Sciatic nerve (tissue), 2 donors: ENCODE results near the gene MED13. TPM values are rescaled to one million over a fixed set of nuclear protein-coding genes. Genes with fewer than 3 reads are reported as not detected.
"Not testable (repeated sequence)": the region's sequence is repeated elsewhere in the genome, so short reads cannot be mapped to it uniquely, and the experiment has no call there.

Experiments used
- ATAC-seq: fragments of 200-7000 bp; cut with Tn5 transposase; one replicate; pipeline ENCODE4 v1.9.1; 2020; ENCODE audit warnings: mild to moderate bottlenecking, moderate library complexity
- DNase-seq: peaks from one replicate; pipeline ENCODE4 v3.0.0-alpha.2; 2020; ENCODE audit warnings: low spot score
- intact Hi-C: fragments of 100-400 bp; cut with DNase I; formaldehyde crosslinking; loops from one replicate; pipeline ENCODE4 v1.14.2; 2022
- total RNA-seq: library from RNA; stranded (reverse); fragmentation: NEBNext Ultra II Directional; extraction: Animal tissue kit (Norgen Biotek cat#: 25700); gene quantifications from one replicate; pipeline ENCODE4 v1.2.1, GENCODE V29; 2021
- donor health status: DM: no; HTN: no; CAD: no.
- donor health status: DM: no; HTN: no; CAD: no.

The MED13 gene
- total RNA-seq, 1 donor from 2014 or later: 76.7 TPM

- DNase-seq (no peak), ATAC-seq (no peak)
- intact Hi-C loops: no loop called here
Measured at GRCh38 chr17:62090021-62090824, 25.1 kb upstream of the MED13 start.

GRCh38 chr17:62089334-62089733, 24.3 kb upstream of the MED13 start:
- ATAC-seq: no peak
- intact Hi-C loops: no loop called here
- no peak for DNase-seq

GRCh38 chr17:62086737-62087136, 21.7 kb upstream of the MED13 start:
- intact Hi-C loops: no loop called here
- DNase-seq (no peak), ATAC-seq (no peak)

GRCh38 chr17:62085511-62086408, 20.7 kb upstream of the MED13 start:
- DNase-seq: no peak
- intact Hi-C loops: no loop called here
- no peak for ATAC-seq

- ATAC-seq (no peak), DNase-seq (no peak)
- intact Hi-C loops: no loop called here
Measured at GRCh38 chr17:62084585-62084984, 19.5 kb upstream of the MED13 start.

GRCh38 chr17:62083651-62084050, 18.6 kb upstream of the MED13 start:
- ATAC-seq: no peak
- intact Hi-C loops: no loop called here

GRCh38 chr17:62080647-62081046, 15.6 kb upstream of the MED13 start:
- intact Hi-C loops: no loop called here
- ATAC-seq (no peak), DNase-seq (no peak)

More at GRCh38 chr17:62083651-62084050, 18.6 kb upstream of the MED13 start:
- no peak for DNase-seq

- intact Hi-C loops: no loop called here
- no peak for DNase-seq
- ATAC-seq: no peak
Measured at GRCh38 chr17:62078009-62078408, 12.9 kb upstream of the MED13 start.

GRCh38 chr17:62076864-62077788, 12.0 kb upstream of the MED13 start:
- no peak for ATAC-seq
- no peak for DNase-seq
- intact Hi-C loops: no loop called here

GRCh38 chr17:62075308-62075815, 10.3 kb upstream of the MED13 start:
- ATAC-seq (no peak), DNase-seq (no peak)
- intact Hi-C loops: no loop called here

- DNase-seq (no peak), ATAC-seq (no peak)
- intact Hi-C loops: no loop called here
Measured at GRCh38 chr17:62073993-62074392, 8.9 kb upstream of the MED13 start.

- intact Hi-C loops, ATAC-seq: not testable (repeated sequence)
Measured at GRCh38 chr17:62072855-62073254, 7.8 kb upstream of the MED13 start.

GRCh38 chr17:62070900-62071299, 5.8 kb upstream of the MED13 start:
- ATAC-seq (no peak), DNase-seq (no peak)
- intact Hi-C loops: no loop called here

More at GRCh38 chr17:62072855-62073254, 7.8 kb upstream of the MED13 start:
- DNase-seq: not testable (repeated sequence)

- no peak for ATAC-seq
- no peak for DNase-seq
- intact Hi-C loops: loop anchor here (10.0 kb wide), 1 partner anchor 653 kb away; no protein-coding TSS in a partner anchor
Measured at GRCh38 chr17:62067165-62068145, 2.4 kb upstream of the MED13 start.

- DNase-seq: peak; percentile 99
- ATAC-seq: peak; percentile 100
- intact Hi-C loops: loop anchor here (10.0 kb wide), 1 partner anchor 651 kb away; no protein-coding TSS in a partner anchor
Measured at GRCh38 chr17:62065611-62066468, 762 bp upstream of the MED13 start.

GRCh38 chr17:62064029-62064790, 868 bp downstream of the MED13 start:
- intact Hi-C loops: loop anchor here (10.0 kb wide), 1 partner anchor 649 kb away; no protein-coding TSS in a partner anchor
- ATAC-seq (no peak), DNase-seq (no peak)
